ENCODE data around the gene ORMDL2.

ORMDL2 gene, protein sequence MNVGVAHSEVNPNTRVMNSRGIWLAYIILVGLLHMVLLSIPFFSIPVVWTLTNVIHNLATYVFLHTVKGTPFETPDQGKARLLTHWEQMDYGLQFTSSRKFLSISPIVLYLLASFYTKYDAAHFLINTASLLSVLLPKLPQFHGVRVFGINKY

GRCh38 chr12:55817345-55818139 lies at the start of gene ORMDL2, which contains the start of gene SARNP:
Gene ORMDL2 (plus strand): TSS chr12:55818041. CDS start chr12:55819000, 959 bp downstream.
Gene SARNP (minus strand): TSS chr12:55817724. CDS start chr12:55817701, 23 bp downstream.
- Histone ChIP-seq H3K9ac (peak within 1 kb of the TSS; percentile 87 to 93 (median 90)), H3K9me3 (replicated peaks in 1 of 11) (no peaks in the 10 kb centered on the region), H3K36me3 (peaks cover 67 to 74% (median 71%) of the 10 kb centered on the region in 11 experiments), H3K4me1 (peaks cover 26 to 43% (median 35%) of the 10 kb centered on the region in 10 experiments), H3K4me2 (peak within 1 kb of the TSS; percentile 87 to 97 (median 94)), H3K27ac (peak within 1 kb of the TSS; percentile 79 to 90 (median 86)), H3K27me3 (no peaks in the 10 kb centered on the region), H3K4me3 (peak within 1 kb of the TSS; percentile 80 to 97 (median 86)), H4K20me1 (peaks cover 33 to 66% (median 48%) of the 10 kb centered on the region in 11 experiments; a peak in 21 of 22 replicates)
- TF ChIP-seq Cebpa-rat (IDR thresholded peaks at IDR 0.05): no peak

DNA sequence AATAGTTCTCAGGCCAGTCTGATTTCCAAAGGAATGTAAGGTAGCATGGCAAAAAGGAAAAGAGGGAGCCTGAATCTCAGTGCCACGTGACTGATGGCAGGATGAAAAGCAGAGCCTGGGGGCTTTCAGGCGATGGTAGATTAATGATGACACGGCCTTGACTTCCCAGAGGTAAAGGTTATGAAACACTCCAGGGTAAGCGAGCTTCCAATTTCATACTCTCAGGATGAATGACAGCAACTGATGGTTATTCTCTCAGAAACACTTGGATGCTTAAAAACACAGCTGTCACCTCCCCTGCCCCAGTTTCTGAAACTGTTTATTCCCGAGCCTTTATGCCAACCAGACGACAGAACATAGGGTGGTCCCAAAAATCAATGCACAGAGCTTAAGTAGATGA lies 46.1 kb upstream of the ORMDL2 start:
- Histone ChIP-seq H3K36me3 (peaks cover 86 to 100% (median 96%) of the 10 kb centered on the region in 11 experiments), H3K27ac (no peak overlapping the region), H3K9ac (no peak overlapping the region), H3K9me3 (replicated peaks in 1 of 11) (no peaks in the 10 kb centered on the region), H3K4me2 (no peak overlapping the region), H3K4me1 (no peaks in the 10 kb centered on the region), H3K27me3 (no peaks in the 10 kb centered on the region), H4K20me1 (peaks cover 6 to 84% (median 38%) of the 10 kb centered on the region in 11 experiments; a peak in 18 of 22 replicates), H3K4me3 (no peak overlapping the region)
- no peak for TF ChIP-seq Cebpa-rat (IDR thresholded peaks at IDR 0.05)

DNA sequence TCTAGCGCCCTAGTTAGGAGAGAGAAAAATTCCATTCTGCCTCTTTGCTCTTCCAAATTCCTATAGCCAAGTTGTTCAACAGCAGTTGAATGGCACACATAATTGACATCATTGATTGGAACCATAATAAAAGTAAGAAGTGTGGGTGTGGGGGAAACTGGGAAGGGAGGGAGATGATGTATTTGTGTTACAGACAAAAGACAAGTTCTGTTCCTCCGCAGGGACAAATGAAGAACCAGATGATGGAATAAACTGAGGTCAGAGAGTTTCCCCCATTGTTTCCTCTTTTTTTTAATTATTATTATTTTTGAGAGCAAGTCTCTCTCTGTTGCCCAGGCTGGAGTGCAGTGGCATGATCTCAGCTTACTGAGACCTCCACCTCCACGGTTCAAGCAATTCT lies 40.0 kb upstream of the ORMDL2 start:
- peaks cover 95 to 100% (median 100%) of the 10 kb centered on the region in 11 experiments for H3K36me3 ChIP-seq
- peaks cover 0 to 98% (median 24%) of the 10 kb centered on the region in 11 experiments; a peak in 15 of 22 replicates for H4K20me1 ChIP-seq
- TF ChIP-seq Cebpa-rat (IDR thresholded peaks at IDR 0.05): no peak

GRCh38 chr12:55780685-55781084 lies 37.2 kb upstream of the ORMDL2 start:
- Histone ChIP-seq H3K27me3 (no peaks in the 10 kb centered on the region), H3K4me3 (no peak overlapping the region), H4K20me1 (peaks cover 0 to 90% (median 17%) of the 10 kb centered on the region in 11 experiments; a peak in 12 of 22 replicates), H3K4me2 (peak overlapping the region in 5 of 11 experiments; percentile 6 to 37 (median 16); a peak in 6 of 22 replicates), H3K9me3 (replicated peaks in 1 of 11) (no peaks in the 10 kb centered on the region), H3K36me3 (peaks cover 97 to 100% (median 100%) of the 10 kb centered on the region in 11 experiments), H3K9ac (no peak overlapping the region), H3K4me1 (peaks cover 0 to 30% (median 16%) of the 10 kb centered on the region in 10 experiments; a peak in 14 of 20 replicates), H3K27ac (no peak overlapping the region)
- TF ChIP-seq Cebpa-rat (IDR thresholded peaks at IDR 0.05): no peak

More for the DNA sequence above, 40.0 kb upstream of the ORMDL2 start:
- no peaks in the 10 kb centered on the region for H3K27me3 ChIP-seq
- no peak overlapping the region for H3K4me3 ChIP-seq
- no peak overlapping the region for H3K9ac ChIP-seq
- H3K4me2 ChIP-seq: peak overlapping the region in 1 of 11 experiments; percentile 15; a peak in 1 of 22 replicates
- H3K4me1 ChIP-seq: peaks cover 0 to 30% (median 16%) of the 10 kb centered on the region in 10 experiments; a peak in 14 of 20 replicates
- no peaks in the 10 kb centered on the region for H3K9me3 ChIP-seq (replicated peaks in 1 of 11)
- H3K27ac ChIP-seq: no peak overlapping the region

- H3K4me2 ChIP-seq: no peak overlapping the region
- TF ChIP-seq Cebpa-rat (IDR thresholded peaks at IDR 0.05): no peak
- H3K36me3 ChIP-seq: peaks cover 95 to 100% (median 100%) of the 10 kb centered on the region in 11 experiments
- no peaks in the 10 kb centered on the region for H3K9me3 ChIP-seq (replicated peaks in 1 of 11)
- H3K27ac ChIP-seq: no peak overlapping the region
- H3K27me3 ChIP-seq: no peaks in the 10 kb centered on the region
- peaks cover 0 to 78% (median 16%) of the 10 kb centered on the region in 11 experiments; a peak in 12 of 22 replicates for H4K20me1 ChIP-seq
- no peak overlapping the region for H3K4me3 ChIP-seq
- H3K9ac ChIP-seq: no peak overlapping the region
- H3K4me1 ChIP-seq: no peaks in the 10 kb centered on the region
These were observed 29.3 kb upstream of the ORMDL2 start for GRCh38 chr12:55788546-55788945.

DNA sequence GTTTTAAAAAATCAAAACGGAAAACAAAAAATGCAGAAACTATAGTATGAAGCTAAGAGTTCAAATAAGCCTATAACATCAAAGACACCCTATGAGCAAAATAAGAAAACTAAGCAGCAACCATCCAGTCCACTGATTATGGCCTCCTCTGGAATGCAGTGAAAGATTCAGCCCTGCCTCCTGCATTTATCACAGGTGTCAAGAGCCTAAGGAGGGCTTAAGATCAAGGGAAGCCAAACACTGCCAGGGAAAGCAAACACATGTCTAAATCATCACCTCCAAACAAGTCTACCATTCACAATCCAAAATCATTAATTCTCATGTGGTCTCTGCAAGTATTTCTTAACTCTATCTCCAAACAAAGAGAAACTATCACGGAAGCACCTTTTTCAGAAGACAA lies 28.7 kb upstream of the ORMDL2 start:
- peaks cover 0 to 78% (median 16%) of the 10 kb centered on the region in 11 experiments; a peak in 12 of 22 replicates for H4K20me1 ChIP-seq
- H3K36me3 ChIP-seq: peaks cover 95 to 100% (median 100%) of the 10 kb centered on the region in 11 experiments
- no peak overlapping the region for H3K4me3 ChIP-seq
- no peaks in the 10 kb centered on the region for H3K27me3 ChIP-seq
- H3K4me2 ChIP-seq: no peak overlapping the region
- H3K27ac ChIP-seq: no peak overlapping the region
- no peaks in the 10 kb centered on the region for H3K4me1 ChIP-seq
- H3K9ac ChIP-seq: no peak overlapping the region
- no peaks in the 10 kb centered on the region for H3K9me3 ChIP-seq (replicated peaks in 1 of 11)
- no peak for TF ChIP-seq Cebpa-rat (IDR thresholded peaks at IDR 0.05)

- Histone ChIP-seq H3K4me3 (no peak overlapping the region), H3K4me2 (no peak overlapping the region), H3K36me3 (peaks cover 95 to 100% (median 100%) of the 10 kb centered on the region in 11 experiments), H4K20me1 (peaks cover 0 to 75% (median 16%) of the 10 kb centered on the region in 11 experiments; a peak in 12 of 22 replicates), H3K27ac (no peak overlapping the region), H3K9ac (no peak overlapping the region), H3K27me3 (no peaks in the 10 kb centered on the region), H3K9me3 (replicated peaks in 1 of 11) (no peaks in the 10 kb centered on the region), H3K4me1 (no peaks in the 10 kb centered on the region)
- no peak for TF ChIP-seq Cebpa-rat (IDR thresholded peaks at IDR 0.05)
These were observed 27.9 kb upstream of the ORMDL2 start for GRCh38 chr12:55789893-55790292.

- no peak overlapping the region for H3K4me2 ChIP-seq
- H3K9me3 ChIP-seq (replicated peaks in 1 of 11): no peaks in the 10 kb centered on the region
- peaks cover 11 to 85% (median 41%) of the 10 kb centered on the region in 11 experiments; a peak in 18 of 22 replicates for H4K20me1 ChIP-seq
- no peak overlapping the region for H3K4me3 ChIP-seq
- H3K9ac ChIP-seq: no peak overlapping the region
- no peaks in the 10 kb centered on the region for H3K27me3 ChIP-seq
- no peak overlapping the region for H3K27ac ChIP-seq
- no peak for TF ChIP-seq Cebpa-rat (IDR thresholded peaks at IDR 0.05)
- H3K36me3 ChIP-seq: peaks cover 94 to 100% (median 100%) of the 10 kb centered on the region in 11 experiments
- H3K4me1 ChIP-seq: no peaks in the 10 kb centered on the region
These were observed 21.9 kb upstream of the ORMDL2 start for GRCh38 chr12:55795950-55796349.

- Histone ChIP-seq H3K4me1 (no peaks in the 10 kb centered on the region), H3K4me2 (no peak overlapping the region), H3K27me3 (no peaks in the 10 kb centered on the region), H3K27ac (no peak overlapping the region), H4K20me1 (peaks cover 22 to 85% (median 46%) of the 10 kb centered on the region in 11 experiments; a peak in 18 of 22 replicates), H3K9me3 (replicated peaks in 1 of 11) (no peaks in the 10 kb centered on the region), H3K4me3 (no peak overlapping the region), H3K36me3 (peaks cover 98 to 100% (median 100%) of the 10 kb centered on the region in 11 experiments), H3K9ac (no peak overlapping the region)
- no peak for TF ChIP-seq Cebpa-rat (IDR thresholded peaks at IDR 0.05)
These were observed 20.8 kb upstream of the ORMDL2 start for GRCh38 chr12:55797068-55797467.

Measured in BLaER1 treated with 17β-estradiol and CSF1 and Interleukin-3, amounts not matched to agents 10 nM and 100 nM (cell line).